Fibroblast of villous mesenchyme (primary cell): Measurements from ENCODE around the gene MDFIC. TPM values are rescaled to one million over a fixed set of nuclear protein-coding genes. Genes with fewer than 3 reads are reported as not detected.

Source experiments
- DNase-seq: peaks from one replicate; pipeline ENCODE4 v3.0.0-alpha.2; 2010; ENCODE audit warnings: low read depth
- H3K4me3 ChIP-seq: 2 replicates; pipeline ENCODE4 v1.5.1; 2011; ENCODE audit warnings: low read depth, mild to moderate bottlenecking, low read length
- total RNA-seq: library from RNA; depleted of rRNA; stranded (reverse); fragments of >200 nt; gene quantifications from 2 replicates; pipeline ENCODE4 v1.2.3, GENCODE V29; 2012
- TF ChIP-seq, protein P1 (sequence below): IDR thresholded peaks from 2 replicates; pipeline ENCODE4 v1.5.1; 2012; ENCODE audit warnings: low read depth, mild to moderate bottlenecking, low read length; ENCODE audit not compliant: insufficient read depth

MDFIC gene
- total RNA-seq, 1 donor: 39.3 TPM

DNA sequence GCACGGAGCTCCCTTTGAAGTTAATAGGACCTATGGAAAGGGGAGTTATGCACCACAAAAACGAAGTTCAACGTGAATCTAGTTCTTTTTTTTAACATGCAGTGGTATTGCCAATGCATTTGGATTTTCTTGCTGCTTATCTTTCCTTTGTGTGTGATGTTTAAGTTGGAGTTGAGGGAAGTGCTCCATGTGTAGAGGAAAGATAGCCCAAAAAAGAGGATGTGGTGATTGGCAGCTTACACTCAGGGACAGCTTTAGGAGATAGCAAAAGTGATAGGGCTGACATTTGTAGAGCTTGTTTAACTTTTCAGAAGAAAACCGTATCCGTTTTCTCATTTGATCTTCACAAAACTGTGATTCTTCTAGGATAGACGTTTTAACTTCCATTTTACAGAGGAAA lies 101.3 kb downstream of the MDFIC start:
- no peak overlapping the region for H3K4me3 ChIP-seq
- TF ChIP-seq, protein P1, sequence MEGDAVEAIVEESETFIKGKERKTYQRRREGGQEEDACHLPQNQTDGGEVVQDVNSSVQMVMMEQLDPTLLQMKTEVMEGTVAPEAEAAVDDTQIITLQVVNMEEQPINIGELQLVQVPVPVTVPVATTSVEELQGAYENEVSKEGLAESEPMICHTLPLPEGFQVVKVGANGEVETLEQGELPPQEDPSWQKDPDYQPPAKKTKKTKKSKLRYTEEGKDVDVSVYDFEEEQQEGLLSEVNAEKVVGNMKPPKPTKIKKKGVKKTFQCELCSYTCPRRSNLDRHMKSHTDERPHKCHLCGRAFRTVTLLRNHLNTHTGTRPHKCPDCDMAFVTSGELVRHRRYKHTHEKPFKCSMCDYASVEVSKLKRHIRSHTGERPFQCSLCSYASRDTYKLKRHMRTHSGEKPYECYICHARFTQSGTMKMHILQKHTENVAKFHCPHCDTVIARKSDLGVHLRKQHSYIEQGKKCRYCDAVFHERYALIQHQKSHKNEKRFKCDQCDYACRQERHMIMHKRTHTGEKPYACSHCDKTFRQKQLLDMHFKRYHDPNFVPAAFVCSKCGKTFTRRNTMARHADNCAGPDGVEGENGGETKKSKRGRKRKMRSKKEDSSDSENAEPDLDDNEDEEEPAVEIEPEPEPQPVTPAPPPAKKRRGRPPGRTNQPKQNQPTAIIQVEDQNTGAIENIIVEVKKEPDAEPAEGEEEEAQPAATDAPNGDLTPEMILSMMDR: no peak
- DNase-seq: no peak

DNA sequence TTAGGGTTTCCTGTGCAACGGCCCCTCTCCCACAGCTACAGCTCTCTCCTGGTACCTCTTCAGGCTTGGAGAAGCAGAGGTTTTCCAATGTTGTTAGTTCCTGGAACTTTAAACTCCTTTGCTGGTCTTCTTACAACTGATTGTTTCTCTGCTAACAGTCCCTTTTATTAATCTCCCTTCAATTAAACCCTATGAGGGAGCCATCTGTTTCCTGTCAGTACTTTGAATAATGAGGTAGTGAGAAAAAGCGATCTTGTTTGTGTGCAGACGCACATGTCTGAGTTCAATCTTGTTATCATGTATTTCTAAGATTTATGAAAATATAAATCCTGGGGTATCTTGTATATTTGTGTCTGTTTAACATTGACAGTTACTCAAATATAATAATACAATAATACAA lies 102.4 kb downstream of the MDFIC start:
- TF ChIP-seq, protein P1: no peak
- peak; percentile 28 for DNase-seq
- no peak overlapping the region for H3K4me3 ChIP-seq

DNA sequence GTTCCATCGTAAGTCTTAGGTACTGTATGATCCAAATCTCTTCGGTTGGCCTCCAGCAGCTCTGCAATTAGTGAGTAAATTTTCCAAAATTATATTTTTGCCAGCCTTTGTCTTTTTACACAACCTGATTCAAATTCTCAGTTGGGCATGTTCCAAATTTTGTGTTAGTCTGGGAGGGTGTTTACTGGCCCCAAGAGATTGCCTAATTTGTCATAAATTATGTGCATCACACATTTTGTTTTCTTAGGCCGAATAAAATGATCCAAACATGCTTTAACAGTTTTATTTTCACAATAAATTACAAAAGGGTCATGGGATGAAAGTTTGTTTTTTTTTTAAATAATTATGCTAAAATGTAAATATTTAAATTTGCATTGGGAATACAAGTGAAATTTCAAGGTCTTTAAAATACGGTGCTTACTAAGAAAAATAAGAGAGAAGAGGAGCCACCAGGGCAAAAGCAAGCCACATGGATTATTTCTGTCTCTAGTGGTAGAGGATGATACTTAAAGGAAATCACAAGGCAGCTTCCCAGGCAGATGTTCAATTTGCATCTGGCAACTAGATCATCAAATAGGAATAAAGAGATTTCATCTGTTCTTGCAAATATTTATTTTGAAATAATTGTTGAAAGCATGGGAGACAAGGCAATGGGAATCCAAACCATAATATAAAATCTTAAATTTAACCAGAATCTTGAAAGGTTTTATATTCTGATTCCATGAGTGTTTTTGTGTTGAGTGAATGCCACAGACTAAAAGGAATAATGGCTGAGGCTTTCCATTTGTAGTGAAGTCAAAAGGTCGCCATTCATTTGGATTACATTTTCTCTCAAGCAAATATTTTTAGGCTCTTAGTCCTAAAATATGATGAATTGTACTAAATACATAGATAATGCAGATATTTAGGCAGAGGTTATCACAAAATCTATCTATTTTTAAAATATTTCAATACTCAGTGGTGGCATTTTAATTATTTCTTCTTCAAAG lies 111.1 kb downstream of the MDFIC start:
- peak; percentile 51 for DNase-seq
- no peak overlapping the region for H3K4me3 ChIP-seq
- TF ChIP-seq, protein P1: peak; percentile 15

DNA sequence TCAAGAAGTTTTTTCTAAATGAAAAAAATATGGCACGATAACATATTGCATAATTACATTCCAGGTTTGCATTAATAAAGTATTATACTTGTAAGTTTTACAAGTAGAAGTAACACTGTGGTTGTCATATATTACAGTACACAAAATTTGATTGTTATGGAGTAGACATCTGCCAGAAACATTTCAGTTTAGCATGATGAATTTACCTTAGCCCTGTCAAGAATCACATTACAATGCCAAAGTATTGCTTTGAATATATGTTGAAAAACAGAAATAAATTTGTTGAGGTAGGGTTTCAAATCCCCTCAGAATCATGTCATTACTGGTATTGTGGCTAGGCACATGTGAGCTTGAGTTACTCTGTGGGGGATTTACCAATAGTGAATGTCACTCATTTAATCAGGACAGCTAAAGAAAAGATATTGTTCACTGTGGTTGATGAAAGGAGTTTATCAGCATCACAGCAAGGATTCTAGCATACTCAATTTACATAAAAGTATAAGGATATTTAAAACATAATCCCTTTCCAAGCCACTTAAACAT lies 112.1 kb downstream of the MDFIC start:
- no peak overlapping the region for H3K4me3 ChIP-seq
- TF ChIP-seq, protein P1: no peak
- no peak for DNase-seq

DNA sequence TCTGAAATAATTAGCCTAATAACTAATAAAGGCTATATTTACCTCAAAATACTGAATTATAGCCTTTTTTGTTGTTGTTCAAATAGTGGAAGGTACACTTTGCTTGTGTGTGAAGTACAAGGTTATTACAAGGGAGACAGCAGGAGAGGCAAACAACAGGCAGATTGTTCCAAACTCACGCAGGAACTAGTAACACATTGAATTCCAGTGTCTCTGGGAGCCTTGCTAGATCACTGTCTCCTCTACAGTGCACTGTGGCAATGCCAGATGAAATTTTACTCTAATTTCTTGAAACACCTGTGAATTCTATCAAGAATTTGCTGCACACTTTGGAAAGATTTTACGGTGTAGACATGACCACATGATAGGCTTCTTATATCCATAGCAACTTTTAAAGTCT lies 112.6 kb downstream of the MDFIC start:
- TF ChIP-seq, protein P1: no peak
- H3K4me3 ChIP-seq: no peak overlapping the region
- DNase-seq: no peak

DNA sequence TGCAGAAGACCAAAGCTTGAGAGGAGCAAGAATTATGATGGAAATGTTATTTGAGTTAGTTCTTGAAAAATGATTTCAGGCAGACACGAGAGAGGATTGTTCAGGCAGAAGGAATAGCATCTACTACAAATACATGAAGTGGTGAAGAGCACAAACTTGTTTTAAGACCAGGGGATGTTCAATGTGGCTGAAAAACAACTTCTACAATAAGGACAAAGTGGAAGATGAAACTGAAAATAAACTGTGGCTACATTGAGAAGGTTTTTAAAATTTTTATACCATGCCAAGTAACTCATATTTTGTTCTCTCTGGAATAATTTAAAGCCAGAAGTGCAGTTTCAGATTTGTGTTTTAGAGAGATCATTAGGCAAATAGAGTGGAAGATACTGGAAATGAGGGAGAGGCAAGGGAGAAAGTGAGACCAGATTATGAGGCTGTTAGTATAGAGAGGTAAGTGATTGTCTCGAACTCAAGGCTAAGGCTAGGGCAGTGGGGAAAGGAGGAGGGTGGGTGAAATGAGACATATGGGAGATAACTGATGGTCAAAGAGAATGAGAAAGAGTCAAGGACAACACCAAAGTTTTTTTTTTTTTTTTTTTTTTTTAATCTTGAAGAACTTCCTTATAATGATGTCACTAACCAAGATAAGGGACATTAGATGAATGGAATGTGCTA lies 115.4 kb downstream of the MDFIC start:
- DNase-seq: no peak
- TF ChIP-seq, protein P1: no peak
- no peak overlapping the region for H3K4me3 ChIP-seq
